ENCODE measurements around the gene ANKRD33B. TPM values are rescaled to one million over a fixed set of nuclear protein-coding genes. Genes with fewer than 3 reads are reported as not detected.

ANKRD33B gene
- total RNA-seq, 1 experiment from 2014 or later = 6.9 TPM

DNA sequence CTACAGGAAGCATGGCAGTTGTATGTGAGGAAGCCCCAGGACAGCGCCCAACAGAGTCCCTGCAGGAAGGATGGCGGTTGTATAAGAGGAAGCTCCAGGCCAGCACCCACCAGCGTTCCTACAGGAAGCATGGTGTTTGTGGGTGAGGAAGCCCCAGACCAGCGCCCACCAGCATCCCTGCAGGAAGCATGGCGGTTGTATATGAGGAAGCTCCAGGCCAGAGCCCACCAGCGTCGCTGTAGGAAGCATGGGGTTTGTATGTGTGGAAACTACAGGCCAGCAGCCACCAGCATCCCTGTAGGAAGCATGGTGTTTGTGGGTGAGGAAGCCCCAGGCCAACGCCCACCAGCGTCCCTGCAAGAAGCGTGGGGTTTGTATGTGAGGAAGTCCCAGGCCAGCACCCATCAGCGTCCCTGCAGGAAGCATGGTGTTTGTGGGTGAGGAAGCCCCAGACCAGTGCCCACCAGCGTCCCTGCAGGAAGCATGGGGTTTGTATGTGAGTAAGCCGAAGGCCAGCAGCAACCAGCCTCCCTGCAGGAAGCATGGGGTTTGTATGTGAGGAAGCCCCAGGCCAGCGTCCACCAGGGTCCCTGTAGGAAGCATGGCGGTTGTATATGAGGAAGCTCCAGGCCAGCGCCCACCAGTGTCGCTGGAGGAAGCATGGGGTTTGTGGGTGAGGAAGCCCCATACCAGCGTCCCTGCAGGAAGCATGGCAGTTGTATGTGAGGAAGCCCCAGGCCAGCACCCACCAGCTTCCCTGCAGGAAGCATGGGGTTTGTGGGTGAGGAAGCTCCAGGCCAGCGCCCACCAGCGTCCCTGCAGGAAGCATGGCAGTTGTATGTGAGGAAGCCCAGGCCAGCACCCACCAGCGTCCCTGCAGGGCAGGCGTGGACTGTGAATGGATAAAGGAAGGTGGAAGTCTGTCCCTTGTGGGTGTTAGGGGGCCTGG lies 118.1 kb downstream of the ANKRD33B start:
- Mint-ChIP-seq H3K4me1 (peaks cover 17 to 19% of the 10 kb centered on the region in 2 experiments), H3K36me3 (ENCODE audit: insufficient read depth in 1 of 3, low read depth in 3 of 3) (peaks cover 13 to 49% (median 37%) of the 10 kb centered on the region in 3 experiments; a peak in 6 of 7 replicates), H3K27ac (no peak overlapping the region; a peak in 1 of 7 replicates), H3K9me3 (peaks cover 9% of the 10 kb centered on the region in 2 experiments; a peak in 4 of 5 replicates), H3K27me3 (ENCODE audit: low read depth) (no peaks in the 10 kb centered on the region), H3K4me3 (no peak overlapping the region)
- Histone ChIP-seq H3K27me3 (ENCODE audit: insufficient read depth, low read length) (no peaks in the 10 kb centered on the region), H3K56ac (ENCODE audit: insufficient read length, low read depth, low read length) (no peak overlapping the region), H4K20me1 (ENCODE audit: control insufficient read depth, insufficient read depth, insufficient read length) (no peaks in the 10 kb centered on the region), H2AFZ (ENCODE audit: low read length) (no peak overlapping the region), H3K9me3 (ENCODE audit: control insufficient read depth, low read depth, low read length) (no peaks in the 10 kb centered on the region), H4K91ac (ENCODE audit: insufficient read length, low read depth, low read length) (no peak overlapping the region), H3K23ac (ENCODE audit: insufficient read length, low read depth, low read length) (no peak overlapping the region), H3K23me2 (ENCODE audit: insufficient read length, low read depth, low read length, poor library complexity, severe bottlenecking) (no peaks in the 10 kb centered on the region), H4K5ac (ENCODE audit: insufficient read length, low read depth, low read length) (no peak overlapping the region), H2AK5ac (ENCODE audit: insufficient read length, low read length) (no peak overlapping the region), H2BK120ac (ENCODE audit: low read depth, low read length, poor library complexity, severe bottlenecking) (no peak overlapping the region), H3K4me2 (ENCODE audit: insufficient read depth, insufficient read length, low read length) (no peak overlapping the region), H2BK20ac (ENCODE audit: low read depth, low read length, poor library complexity, severe bottlenecking) (no peak overlapping the region), H2BK15ac (ENCODE audit: low read depth, low read length) (no peak overlapping the region), H3K18ac (ENCODE audit: insufficient read length, low read depth, low read length) (no peak overlapping the region), H3K9ac (ENCODE audit: extremely low read depth, insufficient read length, low read length) (no peak overlapping the region), H2BK5ac (ENCODE audit: insufficient read length, low read length) (no peak overlapping the region), H3K4ac (ENCODE audit: low read depth, low read length) (no peak overlapping the region), H3K4me1 (ENCODE audit: insufficient read depth, low read length) (peaks cover 4% of the 10 kb centered on the region; the same call in 1 of the 2 replicates), H3K14ac (ENCODE audit: insufficient read depth, low read length) (no peak overlapping the region), H3K79me1 (ENCODE audit: insufficient read depth, low read depth, low read length, poor library complexity, severe bottlenecking) (no peaks in the 10 kb centered on the region), H3T11ph (ENCODE audit: low read length) (no peak overlapping the region), H2BK12ac (ENCODE audit: insufficient read length, low read depth, low read length) (no peak overlapping the region), H3K27ac (ENCODE audit: insufficient read length, low read depth, low read length) (no peak overlapping the region), H4K8ac (replicated peaks; ENCODE audit: insufficient read length, low read depth, low read length) (no peak overlapping the region), H3K79me2 (ENCODE audit: insufficient read depth, low read length) (no peaks in the 10 kb centered on the region)
- DNase-seq = no peak
- TF ChIP-seq, protein P1, sequence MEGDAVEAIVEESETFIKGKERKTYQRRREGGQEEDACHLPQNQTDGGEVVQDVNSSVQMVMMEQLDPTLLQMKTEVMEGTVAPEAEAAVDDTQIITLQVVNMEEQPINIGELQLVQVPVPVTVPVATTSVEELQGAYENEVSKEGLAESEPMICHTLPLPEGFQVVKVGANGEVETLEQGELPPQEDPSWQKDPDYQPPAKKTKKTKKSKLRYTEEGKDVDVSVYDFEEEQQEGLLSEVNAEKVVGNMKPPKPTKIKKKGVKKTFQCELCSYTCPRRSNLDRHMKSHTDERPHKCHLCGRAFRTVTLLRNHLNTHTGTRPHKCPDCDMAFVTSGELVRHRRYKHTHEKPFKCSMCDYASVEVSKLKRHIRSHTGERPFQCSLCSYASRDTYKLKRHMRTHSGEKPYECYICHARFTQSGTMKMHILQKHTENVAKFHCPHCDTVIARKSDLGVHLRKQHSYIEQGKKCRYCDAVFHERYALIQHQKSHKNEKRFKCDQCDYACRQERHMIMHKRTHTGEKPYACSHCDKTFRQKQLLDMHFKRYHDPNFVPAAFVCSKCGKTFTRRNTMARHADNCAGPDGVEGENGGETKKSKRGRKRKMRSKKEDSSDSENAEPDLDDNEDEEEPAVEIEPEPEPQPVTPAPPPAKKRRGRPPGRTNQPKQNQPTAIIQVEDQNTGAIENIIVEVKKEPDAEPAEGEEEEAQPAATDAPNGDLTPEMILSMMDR (conservative IDR thresholded peaks at IDR 0.05) = no peak
- WGBS (ENCODE audit: extremely low coverage, insufficient read length, low lambda C conversion rate) = no CpG with 5 or more reads among the region's 22 CpGs
